Prostate gland (tissue), 2 donors: ENCODE data around the gene RASAL2.

Source experiments
- POLR2A ChIP-seq: fragments of 450-650 bp; IDR thresholded peaks from one replicate; pipeline ENCODE4 v1.6.1; 2016; ENCODE audit warnings: antibody characterized with exemption, mild to moderate bottlenecking
- TF ChIP-seq, protein P1 (sequence below), 4 experiments: fragments of 200-600 bp in 2 of 4; fragments of 450-650 bp in 2 of 4; sonication (generic) in 2 of 4; IDR thresholded peaks; 1 replicate in 3 of 4; 2 replicates in 1 of 4; pipeline ENCODE4 v1.5.1; 2016 to 2019; ENCODE audit warnings: antibody characterized with exemption in 4 of 4, mild to moderate bottlenecking in 2 of 4, moderate library complexity in 2 of 4

- TF ChIP-seq, protein P1, sequence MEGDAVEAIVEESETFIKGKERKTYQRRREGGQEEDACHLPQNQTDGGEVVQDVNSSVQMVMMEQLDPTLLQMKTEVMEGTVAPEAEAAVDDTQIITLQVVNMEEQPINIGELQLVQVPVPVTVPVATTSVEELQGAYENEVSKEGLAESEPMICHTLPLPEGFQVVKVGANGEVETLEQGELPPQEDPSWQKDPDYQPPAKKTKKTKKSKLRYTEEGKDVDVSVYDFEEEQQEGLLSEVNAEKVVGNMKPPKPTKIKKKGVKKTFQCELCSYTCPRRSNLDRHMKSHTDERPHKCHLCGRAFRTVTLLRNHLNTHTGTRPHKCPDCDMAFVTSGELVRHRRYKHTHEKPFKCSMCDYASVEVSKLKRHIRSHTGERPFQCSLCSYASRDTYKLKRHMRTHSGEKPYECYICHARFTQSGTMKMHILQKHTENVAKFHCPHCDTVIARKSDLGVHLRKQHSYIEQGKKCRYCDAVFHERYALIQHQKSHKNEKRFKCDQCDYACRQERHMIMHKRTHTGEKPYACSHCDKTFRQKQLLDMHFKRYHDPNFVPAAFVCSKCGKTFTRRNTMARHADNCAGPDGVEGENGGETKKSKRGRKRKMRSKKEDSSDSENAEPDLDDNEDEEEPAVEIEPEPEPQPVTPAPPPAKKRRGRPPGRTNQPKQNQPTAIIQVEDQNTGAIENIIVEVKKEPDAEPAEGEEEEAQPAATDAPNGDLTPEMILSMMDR (IDR thresholded peaks at IDR 0.05) = no peak
- no peak for TF ChIP-seq POLR2A
These were observed 398.4 kb downstream of the RASAL2 start for GRCh38 chr1:178492341-178492740.
